ENCODE measurements around the gene TMEM126B.
"Not testable (repeated sequence)": the region's sequence is repeated elsewhere in the genome, so short reads cannot be mapped to it uniquely, and the experiment has no call there.

The TMEM126B gene

GRCh38 chr11:85651118-85651517, 22.7 kb downstream of the TMEM126B start:
- no peak overlapping the region for H3K27ac ChIP-seq (ENCODE audit: low read length)
- H3K9ac ChIP-seq (ENCODE audit: low read depth, low read length): no peak overlapping the region
- H3K4me3 ChIP-seq (ENCODE audit: low read length): no peak overlapping the region
- no peaks in the 10 kb centered on the region for H3K27me3 ChIP-seq (ENCODE audit: insufficient read depth, low read length)
- H3K36me3 ChIP-seq (ENCODE audit: insufficient read depth, low read depth, low read length): peaks cover 26% of the 10 kb centered on the region
- no peaks in the 10 kb centered on the region for H3K9me3 ChIP-seq (ENCODE audit: insufficient read depth, low read depth, low read length)
- peaks cover 8% of the 10 kb centered on the region; the same call in 1 of the 2 replicates for H3K4me1 ChIP-seq (ENCODE audit: insufficient read depth, low read length)

- Histone ChIP-seq H3K4me3 (ENCODE audit: low read length) (no peak overlapping the region), H3K9ac (ENCODE audit: low read depth, low read length) (no peak overlapping the region), H3K9me3 (ENCODE audit: insufficient read depth, low read depth, low read length) (no peaks in the 10 kb centered on the region), H3K4me1 (ENCODE audit: insufficient read depth, low read length) (peaks cover 3% of the 10 kb centered on the region; the same call in 1 of the 2 replicates), H3K27ac (ENCODE audit: low read length) (no peak overlapping the region), H3K36me3 (ENCODE audit: insufficient read depth, low read depth, low read length) (peaks cover 44% of the 10 kb centered on the region), H3K27me3 (ENCODE audit: insufficient read depth, low read length) (no peaks in the 10 kb centered on the region)
Measured at GRCh38 chr11:85652786-85653447, 24.5 kb downstream of the TMEM126B start.

GRCh38 chr11:85654343-85654742, 25.9 kb downstream of the TMEM126B start:
- H3K36me3 ChIP-seq (ENCODE audit: insufficient read depth, low read depth, low read length): peaks cover 58% of the 10 kb centered on the region
- H3K9ac ChIP-seq (ENCODE audit: low read depth, low read length); H3K4me1 ChIP-seq (ENCODE audit: insufficient read depth, low read length); H3K27ac ChIP-seq (ENCODE audit: low read length); H3K9me3 ChIP-seq (ENCODE audit: insufficient read depth, low read depth, low read length); H3K27me3 ChIP-seq (ENCODE audit: insufficient read depth, low read length); H3K4me3 ChIP-seq (ENCODE audit: low read length): not testable (repeated sequence)

DNA sequence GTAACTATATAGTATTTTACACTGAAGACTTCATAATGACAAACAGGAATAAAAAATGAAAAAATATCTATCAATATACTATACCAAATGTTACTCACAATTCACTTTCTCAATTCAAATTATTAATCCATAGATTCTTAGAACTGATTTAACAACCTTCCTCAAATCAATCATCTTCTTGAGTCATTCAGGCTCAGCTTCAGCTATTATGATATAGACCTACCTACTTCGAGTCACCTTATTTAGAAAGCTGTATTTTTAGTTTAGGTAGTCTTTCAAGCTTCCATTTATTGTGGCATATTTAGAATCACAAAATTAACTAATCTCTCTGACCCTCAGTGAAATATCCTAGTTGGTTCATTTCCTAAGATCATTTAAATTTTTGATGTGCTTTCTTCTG, 28.4 kb downstream of the TMEM126B start:
- Histone ChIP-seq H3K9ac (ENCODE audit: low read depth, low read length) (no peak overlapping the region), H3K4me1 (ENCODE audit: insufficient read depth, low read length) (no peaks in the 10 kb centered on the region; the same call in 1 of the 2 replicates), H3K27me3 (ENCODE audit: insufficient read depth, low read length) (no peaks in the 10 kb centered on the region), H3K36me3 (ENCODE audit: insufficient read depth, low read depth, low read length) (peaks cover 77% of the 10 kb centered on the region), H3K27ac (ENCODE audit: low read length) (no peak overlapping the region), H3K9me3 (ENCODE audit: insufficient read depth, low read depth, low read length) (no peaks in the 10 kb centered on the region), H3K4me3 (ENCODE audit: low read length) (no peak overlapping the region)

DNA sequence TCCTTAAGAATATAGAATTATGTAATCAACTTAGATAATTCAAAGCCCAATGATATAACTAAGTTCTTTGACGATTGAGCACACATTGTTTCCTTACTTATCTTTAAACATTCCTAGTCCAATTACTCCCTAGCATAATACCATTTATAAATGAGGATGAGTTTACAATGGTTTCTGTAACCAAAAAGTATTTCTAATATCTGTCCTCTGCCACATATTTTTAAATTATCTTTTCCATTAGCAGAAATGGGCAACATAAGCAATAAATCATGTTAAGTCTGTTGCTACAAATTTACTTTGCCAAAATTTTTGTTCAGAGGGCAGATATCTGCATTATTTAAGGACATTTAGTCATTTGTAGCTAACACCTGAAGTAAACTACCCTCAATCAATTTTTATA, 29.8 kb downstream of the TMEM126B start:
- Histone ChIP-seq H3K9me3 (ENCODE audit: insufficient read depth, low read depth, low read length) (no peaks in the 10 kb centered on the region), H3K27ac (ENCODE audit: low read length) (no peak overlapping the region), H3K27me3 (ENCODE audit: insufficient read depth, low read length) (no peaks in the 10 kb centered on the region), H3K9ac (ENCODE audit: low read depth, low read length) (no peak overlapping the region), H3K4me3 (ENCODE audit: low read length) (no peak overlapping the region), H3K4me1 (ENCODE audit: insufficient read depth, low read length) (no peaks in the 10 kb centered on the region; the same call in 1 of the 2 replicates), H3K36me3 (ENCODE audit: insufficient read depth, low read depth, low read length) (peaks cover 89% of the 10 kb centered on the region)

DNA sequence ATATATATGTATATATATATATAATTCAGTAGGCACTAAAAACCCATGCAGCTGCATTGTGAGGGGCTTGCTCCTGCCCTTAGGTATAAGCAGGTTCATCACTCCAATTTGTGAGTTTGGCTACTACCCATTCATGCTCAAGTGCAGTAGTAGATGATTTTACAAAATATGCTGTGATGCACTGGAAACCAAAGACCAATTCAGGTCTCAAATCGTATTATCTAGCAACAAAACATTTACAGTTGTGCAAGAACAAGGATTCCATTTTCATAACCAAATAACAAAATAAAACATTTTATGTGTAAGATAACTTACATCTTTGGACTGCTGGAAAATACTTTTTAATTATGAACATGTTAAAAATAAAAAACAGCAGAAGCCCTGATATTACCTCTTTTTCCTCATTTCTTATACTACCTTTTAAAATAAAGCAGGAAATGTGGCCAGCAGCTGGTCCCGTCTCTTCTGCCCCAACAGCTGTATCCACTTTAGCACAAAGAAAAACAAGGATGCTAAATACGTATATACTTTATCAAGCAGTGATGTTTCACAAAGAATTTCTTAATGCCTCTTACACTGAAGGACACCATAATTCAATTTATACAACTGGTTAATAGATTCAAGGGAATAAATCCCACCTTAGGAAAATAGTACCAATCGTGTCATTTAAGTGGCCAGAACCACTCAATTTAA, 33.7 kb downstream of the TMEM126B start:
- Histone ChIP-seq H3K27me3 (ENCODE audit: insufficient read depth, low read length) (no peaks in the 10 kb centered on the region), H3K27ac (ENCODE audit: low read length) (no peak overlapping the region), H3K9me3 (ENCODE audit: insufficient read depth, low read depth, low read length) (no peaks in the 10 kb centered on the region), H3K4me1 (ENCODE audit: insufficient read depth, low read length) (peaks cover 5% of the 10 kb centered on the region; the same call in 1 of the 2 replicates), H3K4me3 (ENCODE audit: low read length) (peak overlapping the region; percentile 95), H3K36me3 (ENCODE audit: insufficient read depth, low read depth, low read length) (peaks cover 59% of the 10 kb centered on the region), H3K9ac (ENCODE audit: low read depth, low read length) (peak overlapping the region; percentile 71; the same call in 1 of the 2 replicates)

DNA sequence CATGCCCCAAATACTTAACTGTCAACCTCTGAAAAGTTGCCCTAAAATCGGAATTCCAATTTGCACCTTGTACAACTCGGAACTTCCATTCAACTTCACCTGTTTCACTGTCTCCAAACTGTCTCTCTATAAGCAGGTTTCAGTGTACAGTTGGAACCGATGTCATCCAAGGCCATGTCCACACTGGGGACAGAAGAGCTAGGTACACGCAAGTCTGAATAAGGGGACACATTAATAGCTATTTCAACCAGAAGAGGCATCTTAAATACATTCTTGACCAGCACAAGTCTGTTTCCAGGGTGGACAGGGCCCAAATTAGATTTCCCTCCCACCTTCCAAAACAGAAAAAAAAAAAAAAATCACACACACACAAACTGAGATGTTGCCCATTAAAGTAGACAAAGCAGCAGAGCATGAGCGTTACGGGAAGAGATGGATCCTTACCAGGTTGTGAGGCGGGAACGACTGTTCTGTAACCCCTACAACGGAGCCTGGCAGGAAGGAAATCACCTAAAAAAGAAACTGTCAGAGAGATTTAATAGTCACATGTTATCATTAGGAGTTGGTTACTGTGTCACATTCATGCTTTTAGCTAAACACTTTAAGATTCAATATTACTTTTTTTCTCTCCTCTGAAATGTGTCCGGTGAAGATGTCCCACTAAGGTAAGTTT, 34.8 kb downstream of the TMEM126B start:
- Histone ChIP-seq H3K9me3 (ENCODE audit: insufficient read depth, low read depth, low read length) (no peaks in the 10 kb centered on the region), H3K27ac (ENCODE audit: low read length) (no peak overlapping the region), H3K9ac (ENCODE audit: low read depth, low read length) (peak overlapping the region; percentile 97), H3K36me3 (ENCODE audit: insufficient read depth, low read depth, low read length) (peaks cover 48% of the 10 kb centered on the region), H3K27me3 (ENCODE audit: insufficient read depth, low read length) (no peaks in the 10 kb centered on the region), H3K4me3 (ENCODE audit: low read length) (peak overlapping the region; percentile 95), H3K4me1 (ENCODE audit: insufficient read depth, low read length) (peaks cover 5% of the 10 kb centered on the region; the same call in 1 of the 2 replicates)

- no peaks in the 10 kb centered on the region for H3K9me3 ChIP-seq (ENCODE audit: insufficient read depth, low read depth, low read length)
- peak overlapping the region; percentile 97 for H3K9ac ChIP-seq (ENCODE audit: low read depth, low read length)
- peak overlapping the region; percentile 95 for H3K4me3 ChIP-seq (ENCODE audit: low read length)
- no peaks in the 10 kb centered on the region for H3K27me3 ChIP-seq (ENCODE audit: insufficient read depth, low read length)
- peaks cover 5% of the 10 kb centered on the region; the same call in 1 of the 2 replicates for H3K4me1 ChIP-seq (ENCODE audit: insufficient read depth, low read length)
- peaks cover 41% of the 10 kb centered on the region for H3K36me3 ChIP-seq (ENCODE audit: insufficient read depth, low read depth, low read length)
- peak overlapping the region; percentile 90 for H3K27ac ChIP-seq (ENCODE audit: low read length)
Measured at GRCh38 chr11:85663753-85664614, 35.6 kb downstream of the TMEM126B start.

DNA sequence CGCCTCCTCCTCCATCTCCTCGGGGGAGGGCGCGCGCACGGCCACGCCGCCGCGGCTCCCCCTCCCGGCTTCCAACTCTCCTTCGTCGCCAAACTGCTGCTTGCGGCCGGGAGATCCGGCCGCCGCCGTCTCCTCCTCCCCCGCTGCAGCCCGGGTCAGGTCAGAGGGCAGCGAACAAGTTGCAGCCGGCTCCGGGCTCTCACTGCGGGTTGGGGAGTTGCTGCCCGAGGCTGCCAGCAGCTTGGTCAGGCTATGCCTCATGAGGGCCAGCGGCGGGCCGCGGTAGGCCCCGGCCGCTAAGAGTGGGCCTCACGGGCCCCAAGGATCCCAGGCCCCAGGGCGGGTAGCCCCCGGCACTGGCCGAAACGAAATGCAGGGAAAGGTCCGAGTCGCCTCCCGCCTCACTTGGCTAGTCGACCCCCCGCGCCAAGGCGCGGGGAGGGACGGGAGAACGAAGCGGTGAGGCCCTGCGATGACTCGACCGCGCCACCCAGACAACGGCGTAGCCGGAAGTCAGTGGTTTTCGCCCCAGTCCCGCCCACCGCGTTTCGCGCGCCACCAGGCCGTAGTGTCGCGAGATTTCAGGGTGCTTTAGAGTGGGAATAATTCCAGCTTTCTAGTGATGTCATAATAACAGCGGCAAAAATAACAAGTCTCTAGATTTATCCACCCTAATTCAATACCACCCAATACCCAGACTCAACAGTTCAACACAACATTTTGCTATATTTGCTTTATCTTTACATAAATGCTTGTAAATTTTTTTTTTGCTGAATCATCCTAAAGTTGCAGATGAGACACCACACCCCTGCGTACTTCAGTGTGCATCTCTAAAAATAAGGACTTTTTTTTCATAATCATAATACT, 36.5 kb downstream of the TMEM126B start, which contains the start of gene CREBZF:
Gene CREBZF, minus strand, starts transcription at position 515 of the 867 bp plus-strand sequence. Its CDS starts 254 bp downstream, at position 261.
- Histone ChIP-seq H3K27me3 (ENCODE audit: insufficient read depth, low read length) (no peaks in the 10 kb centered on the region), H3K36me3 (ENCODE audit: insufficient read depth, low read depth, low read length) (peaks cover 32% of the 10 kb centered on the region), H3K4me3 (ENCODE audit: low read length) (peak within 1 kb of the TSS; percentile 95), H3K27ac (ENCODE audit: low read length) (peak within 1 kb of the TSS; percentile 90), H3K9me3 (ENCODE audit: insufficient read depth, low read depth, low read length) (no peaks in the 10 kb centered on the region), H3K9ac (ENCODE audit: low read depth, low read length) (peak within 1 kb of the TSS; percentile 97), H3K4me1 (ENCODE audit: insufficient read depth, low read length) (peaks cover 5% of the 10 kb centered on the region; the same call in 1 of the 2 replicates)

GRCh38 chr11:85665733-85666132, 37.3 kb downstream of the TMEM126B start:
- no peak overlapping the region; the same call in 1 of the 2 replicates for H3K4me3 ChIP-seq (ENCODE audit: low read length)
- H3K27ac ChIP-seq (ENCODE audit: low read length): no peak overlapping the region
- H3K36me3 ChIP-seq (ENCODE audit: insufficient read depth, low read depth, low read length): peaks cover 23% of the 10 kb centered on the region
- no peaks in the 10 kb centered on the region for H3K9me3 ChIP-seq (ENCODE audit: insufficient read depth, low read depth, low read length)
- H3K27me3 ChIP-seq (ENCODE audit: insufficient read depth, low read length): no peaks in the 10 kb centered on the region
- H3K4me1 ChIP-seq (ENCODE audit: insufficient read depth, low read length): peaks cover 5% of the 10 kb centered on the region; the same call in 1 of the 2 replicates
- peak overlapping the region; percentile 97; the same call in 1 of the 2 replicates for H3K9ac ChIP-seq (ENCODE audit: low read depth, low read length)
